Prostate gland (tissue), 2 donors: Measurements from ENCODE around the gene MYEOV.

Experiments used
- CTCF ChIP-seq, 4 experiments: fragments of 200-600 bp in 2 of 4; fragments of 450-650 bp in 2 of 4; sonication (generic) in 2 of 4; IDR thresholded peaks; 1 replicate in 3 of 4; 2 replicates in 1 of 4; pipeline ENCODE4 v1.5.1; 2016 to 2019; ENCODE audit warnings: antibody characterized with exemption in 4 of 4, mild to moderate bottlenecking in 2 of 4, moderate library complexity in 2 of 4
- POLR2A ChIP-seq: fragments of 450-650 bp; IDR thresholded peaks from one replicate; pipeline ENCODE4 v1.6.1; 2016; ENCODE audit warnings: antibody characterized with exemption, mild to moderate bottlenecking
- POLR2AphosphoS5 ChIP-seq: sonication (generic); formaldehyde crosslinking; IDR thresholded peaks from one replicate; pipeline ENCODE4 v1.6.1; 2017; ENCODE audit warnings: antibody characterized with exemption

DNA sequence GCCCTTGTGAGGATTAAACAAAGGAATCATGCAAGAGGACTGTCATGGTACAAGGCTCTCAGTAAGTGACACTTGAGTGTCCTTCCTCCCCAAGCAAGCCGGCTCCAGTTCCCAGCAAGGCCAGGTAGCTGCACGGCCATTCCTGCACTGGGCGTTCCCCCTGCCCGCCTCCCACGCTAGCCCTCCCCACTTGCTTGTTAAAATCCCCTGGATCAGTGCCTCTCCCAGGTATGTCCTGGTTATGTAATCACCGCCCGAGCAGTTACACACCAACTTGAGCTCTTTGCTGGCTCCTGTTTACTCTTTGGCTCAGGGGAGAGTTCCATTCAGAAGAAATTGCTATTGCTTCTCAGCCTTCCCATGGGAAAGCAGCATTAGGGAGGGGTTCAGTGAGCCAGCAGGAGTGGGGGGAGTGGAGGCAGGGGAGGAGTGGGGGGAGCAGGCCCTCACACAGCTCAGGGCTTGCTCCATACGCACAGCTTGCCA, 19.4 kb upstream of the MYEOV start:
- TF ChIP-seq POLR2AphosphoS5 (peak; percentile 99), CTCF (IDR thresholded peaks at IDR 0.05) (peak in 1 of 4 experiments; percentile 7), POLR2A (peak; percentile 19)
